GM13977 (cell line): ENCODE measurements around the gene TMPRSS3.

Experiments used
- DNase-seq: peaks from one replicate; pipeline ENCODE4 v3.0.0; 2012; ENCODE audit warnings: low spot score
- CTCF ChIP-seq: IDR thresholded peaks from 2 replicates; pipeline ENCODE4 v1.5.1; 2012; ENCODE audit warnings: mild to moderate bottlenecking, control low read depth; ENCODE audit not compliant: insufficient read depth; ENCODE audit errors: extremely low read depth, missing control alignments
- in situ Hi-C: fragments of 300-500 bp; cut with MboI; formaldehyde crosslinking; loops from one replicate; pipeline ENCODE4 v1.12.0; 2022; ENCODE audit warnings: low sequenced_read_pairs, low pct_unique_long_range_greater_than_20kb, mixed read lengths, inconsistent platforms; ENCODE audit not compliant: unreplicated experiment

The TMPRSS3 gene

DNA sequence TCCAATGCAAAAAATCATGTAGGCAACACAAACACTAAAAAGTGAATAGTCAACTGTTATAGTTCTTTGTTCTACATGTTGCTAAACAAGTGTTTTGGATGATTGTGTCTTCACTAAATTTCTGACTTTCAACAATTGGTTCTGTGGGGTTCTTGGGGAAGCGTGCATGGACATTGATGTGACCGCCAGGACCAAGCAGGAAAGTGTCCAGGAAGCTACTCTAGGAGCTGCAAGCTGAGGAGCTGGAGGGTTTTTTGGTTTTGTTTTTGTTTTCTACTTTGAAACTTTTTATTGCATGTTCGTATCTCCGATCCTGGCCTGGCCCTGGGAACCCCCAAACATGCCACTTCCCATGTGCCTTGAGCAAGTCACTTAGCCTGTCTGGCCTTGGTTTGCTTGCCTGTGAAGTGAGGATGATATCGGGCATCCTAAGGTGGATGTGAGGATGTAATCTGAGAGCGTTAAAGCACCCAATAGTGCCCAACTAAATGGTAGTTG, 8.0 kb downstream of the TMPRSS3 start:
- DNase-seq: no peak
- no peak for TF ChIP-seq CTCF
- in situ Hi-C loops: no loop called here

- in situ Hi-C loops: no loop called here
- no peak for TF ChIP-seq CTCF
- no peak for DNase-seq
Measured at GRCh38 chr21:42387164-42387563, 8.7 kb downstream of the TMPRSS3 start.

DNA sequence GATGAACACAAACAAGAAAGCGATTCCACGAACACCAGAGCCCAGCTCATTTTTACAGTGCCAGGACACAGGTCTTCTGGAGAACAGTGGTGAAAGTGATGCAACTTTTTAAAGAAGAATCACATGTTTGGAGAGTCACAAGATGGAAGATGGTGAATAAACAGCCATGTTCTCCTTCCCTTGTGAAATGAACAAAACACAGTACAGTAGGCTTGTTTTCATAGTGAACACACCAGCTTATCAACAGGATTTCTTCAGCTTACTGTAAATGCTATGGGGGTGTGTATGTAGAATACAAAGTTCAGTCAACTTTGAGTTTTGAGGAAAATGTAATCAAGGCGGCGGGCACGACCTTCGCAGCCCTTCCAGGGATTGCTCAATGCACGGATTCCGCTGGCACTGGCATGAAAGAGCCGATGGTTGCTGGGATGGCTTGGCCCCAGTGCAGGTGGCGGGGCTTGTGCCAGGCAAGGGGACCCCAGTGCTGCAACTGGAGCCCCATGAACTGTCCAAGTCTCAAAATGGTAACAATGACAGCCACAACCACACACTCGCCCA, 9.7 kb downstream of the TMPRSS3 start:
- TF ChIP-seq CTCF: no peak
- DNase-seq: no peak
- in situ Hi-C loops: no loop called here

DNA sequence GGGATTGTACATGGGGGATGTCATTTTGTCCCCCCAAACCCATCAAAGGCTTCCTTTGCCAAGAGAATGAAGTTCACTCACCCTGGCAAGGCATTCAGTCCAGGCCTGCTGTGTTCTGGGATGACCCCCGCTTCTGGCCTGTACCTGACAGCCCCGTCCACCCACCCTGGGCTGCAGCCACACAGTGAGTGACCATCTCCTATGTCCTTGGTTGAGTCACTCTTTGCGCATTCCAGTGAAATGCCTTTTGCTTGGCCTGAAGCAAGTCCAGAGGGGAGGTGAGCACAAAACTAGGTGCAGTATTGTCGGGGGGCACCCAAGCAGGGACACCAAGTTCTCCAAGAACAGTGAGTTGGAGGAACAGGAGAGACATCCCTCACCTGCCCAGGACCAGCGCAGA, 10.2 kb downstream of the TMPRSS3 start:
- TF ChIP-seq CTCF: no peak
- no peak for DNase-seq
- in situ Hi-C loops: no loop called here

- in situ Hi-C loops: no loop called here
Measured at GRCh38 chr21:42384989-42385388, 10.9 kb downstream of the TMPRSS3 start.

GRCh38 chr21:42384156-42384945, 11.5 kb downstream of the TMPRSS3 start:
- no peak for DNase-seq
- no peak for TF ChIP-seq CTCF
- in situ Hi-C loops: no loop called here

More at GRCh38 chr21:42384989-42385388, 10.9 kb downstream of the TMPRSS3 start:
- TF ChIP-seq CTCF: no peak
- no peak for DNase-seq
